Omental fat pad (tissue), 4 donors: ENCODE data around the gene DGKZ. TPM values are rescaled to one million over a fixed set of nuclear protein-coding genes. Genes with fewer than 3 reads are reported as not detected.
"Not testable (repeated sequence)": the region's sequence is repeated elsewhere in the genome, so short reads cannot be mapped to it uniquely, and the experiment has no call there.

ENCODE experiments used
- ATAC-seq: fragments of 150-250 bp; one replicate; pipeline ENCODE4 v1.9.1; 2016; ENCODE audit warnings: mild to moderate bottlenecking, moderate library complexity; ENCODE audit not compliant: low FRiP score
- DNase-seq: peaks from one replicate; pipeline ENCODE4 v3.0.0-alpha.2; 2019; ENCODE audit warnings: low spot score
- CTCF ChIP-seq, 3 donors: fragments of 450-650 bp; IDR thresholded peaks; one replicate each; pipeline ENCODE4 v1.5.1; 2016 to 2017; ENCODE audit warnings: antibody characterized with exemption in 3 of 3, mild to moderate bottlenecking in 3 of 3, moderate library complexity in 2 of 3
- total RNA-seq, 4 donors: library from RNA; depleted of rRNA; stranded (reverse); fragments of >200 nt; gene quantifications; one replicate each; pipeline ENCODE4 v1.1.0, GENCODE V29; 2016

The DGKZ gene
- total RNA-seq, 4 donors from 2014 or later: 29.2 to 79.4 (median 63.3) TPM

DNA sequence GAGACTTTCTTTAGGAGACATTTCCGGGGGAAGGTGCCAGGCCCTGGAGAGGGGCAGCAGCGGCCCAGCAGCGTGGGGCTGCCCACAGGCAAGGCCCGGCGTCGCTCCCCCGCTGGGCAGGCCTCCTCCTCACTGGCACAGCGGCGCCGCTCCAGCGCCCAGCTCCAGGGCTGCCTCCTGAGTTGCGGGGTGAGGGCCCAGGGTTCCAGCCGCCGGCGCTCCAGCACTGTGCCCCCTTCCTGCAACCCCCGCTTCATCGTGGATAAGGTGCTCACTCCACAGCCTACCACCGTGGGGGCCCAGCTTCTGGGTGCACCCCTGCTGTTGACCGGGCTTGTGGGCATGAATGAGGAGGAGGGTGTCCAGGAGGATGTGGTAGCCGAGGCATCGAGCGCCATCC is 19.0 kb downstream of the DGKZ start:
- no peak for TF ChIP-seq CTCF (IDR thresholded peaks at IDR 0.05)
- DNase-seq: no peak
- no peak for ATAC-seq

- TF ChIP-seq CTCF (IDR thresholded peaks at IDR 0.05): no peak
- DNase-seq: no peak
Measured at GRCh38 chr11:46366661-46367161, 19.4 kb downstream of the DGKZ start.

GRCh38 chr11:46367244-46367915 is 20.1 kb downstream of the DGKZ start:
- TF ChIP-seq CTCF (IDR thresholded peaks at IDR 0.05): peak in 1 of 3 donors; percentile 69
- DNase-seq: peak; percentile 74
- peak; percentile 71 for ATAC-seq

More at GRCh38 chr11:46366661-46367161, 19.4 kb downstream of the DGKZ start:
- no peak for ATAC-seq

GRCh38 chr11:46367916-46368267 is 20.6 kb downstream of the DGKZ start:
- TF ChIP-seq CTCF (IDR thresholded peaks at IDR 0.05): no peak
- no peak for ATAC-seq
- no peak for DNase-seq

DNA sequence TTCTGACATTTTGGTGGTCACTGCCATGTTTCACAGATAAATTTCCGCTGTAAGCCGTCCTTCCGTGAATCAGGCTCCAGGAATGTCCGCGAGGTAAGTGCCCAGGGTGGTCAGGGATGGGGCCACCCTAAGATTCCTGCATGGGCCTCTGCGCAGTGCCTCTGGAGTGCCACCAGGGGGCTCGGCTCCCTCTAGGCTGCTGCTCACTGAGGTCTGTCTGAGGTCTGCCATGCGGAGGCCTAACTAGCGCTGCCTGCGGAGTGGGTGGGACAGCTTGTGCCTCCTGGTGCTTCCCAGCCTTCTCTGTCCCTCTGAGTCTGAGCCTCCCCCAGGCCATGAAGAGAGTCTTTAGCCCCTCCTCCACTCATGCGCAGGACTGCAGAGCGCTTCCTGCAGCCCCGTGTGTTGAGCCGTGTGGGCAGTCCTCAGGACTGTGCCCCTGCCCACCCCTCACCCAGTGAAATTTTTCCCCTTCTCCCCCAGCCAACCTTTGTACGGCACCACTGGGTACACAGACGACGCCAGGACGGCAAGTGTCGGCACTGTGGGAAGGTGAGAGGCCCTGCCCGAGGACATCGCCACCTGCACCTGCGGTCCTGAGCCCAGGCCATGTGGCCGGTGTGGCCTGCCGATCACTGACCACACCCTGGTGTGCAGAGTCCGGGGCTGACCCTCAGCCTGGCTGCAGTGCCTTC is 22.3 kb downstream of the DGKZ start:
- DNase-seq: no peak
- TF ChIP-seq CTCF (IDR thresholded peaks at IDR 0.05): peak in 1 of 3 donors; percentile 44
- no peak for ATAC-seq

- TF ChIP-seq CTCF (IDR thresholded peaks at IDR 0.05): no peak
- ATAC-seq (no peak), DNase-seq (no peak)
Measured at GRCh38 chr11:46370253-46370652, 23.0 kb downstream of the DGKZ start.

GRCh38 chr11:46371262-46371661 is 24.0 kb downstream of the DGKZ start:
- ATAC-seq, DNase-seq: not testable (repeated sequence)
